IPS-18c (cell line): ENCODE results near the gene ZNF473.
A peak's percentile ranks its signal among the peaks of the same experiment; 100 is the strongest.

Source experiments
- H3K4me3 ChIP-seq: 2 replicates; pipeline ENCODE4 v1.7.0; 2013; ENCODE audit warnings: low read depth, mild to moderate bottlenecking, low read length, moderate library complexity; ENCODE audit not compliant: insufficient read depth
- H3K9me3 ChIP-seq: one replicate; pipeline ENCODE4 v1.6.1; 2013; ENCODE audit warnings: mild to moderate bottlenecking, low read length, moderate library complexity; ENCODE audit not compliant: control insufficient read depth, insufficient read depth

Gene ZNF473

GRCh38 chr19:50000841-50001557 is 24.8 kb upstream of the ZNF473 start:
- Histone ChIP-seq H3K4me3 (no peak overlapping the region), H3K9me3 (no peaks in the 10 kb centered on the region)

GRCh38 chr19:50001775-50002174 is 24.0 kb upstream of the ZNF473 start:
- Histone ChIP-seq H3K9me3 (no peaks in the 10 kb centered on the region), H3K4me3 (no peak overlapping the region)

DNA sequence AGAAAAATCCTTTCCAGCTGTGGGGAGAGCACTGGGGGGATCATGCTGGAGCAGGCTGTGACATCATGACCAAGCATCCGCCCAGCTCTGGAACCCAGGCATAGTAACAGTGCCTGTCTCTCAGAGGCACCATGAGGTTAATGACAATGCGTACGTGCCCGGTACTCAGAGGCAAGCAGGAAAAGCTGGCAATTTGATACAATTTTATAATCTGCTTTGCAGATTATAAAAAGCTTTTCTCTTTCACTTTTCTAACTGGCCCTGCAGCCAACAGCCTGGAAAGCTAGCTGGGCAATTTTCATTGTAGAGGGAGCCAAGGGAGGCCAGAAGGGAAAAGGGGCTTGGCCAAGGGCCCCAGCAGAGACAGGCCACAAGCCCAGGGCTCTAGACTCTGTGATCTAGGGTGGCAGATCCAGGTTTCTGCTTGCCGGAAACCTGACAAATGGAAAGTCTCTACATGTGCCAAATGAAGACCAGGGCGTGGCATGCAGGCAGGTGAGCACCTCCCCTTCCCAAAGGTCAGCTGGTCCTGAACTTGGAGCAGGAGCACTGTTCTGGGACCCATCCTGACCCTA is 23.3 kb upstream of the ZNF473 start:
- Histone ChIP-seq H3K4me3 (no peak overlapping the region), H3K9me3 (no peaks in the 10 kb centered on the region)

DNA sequence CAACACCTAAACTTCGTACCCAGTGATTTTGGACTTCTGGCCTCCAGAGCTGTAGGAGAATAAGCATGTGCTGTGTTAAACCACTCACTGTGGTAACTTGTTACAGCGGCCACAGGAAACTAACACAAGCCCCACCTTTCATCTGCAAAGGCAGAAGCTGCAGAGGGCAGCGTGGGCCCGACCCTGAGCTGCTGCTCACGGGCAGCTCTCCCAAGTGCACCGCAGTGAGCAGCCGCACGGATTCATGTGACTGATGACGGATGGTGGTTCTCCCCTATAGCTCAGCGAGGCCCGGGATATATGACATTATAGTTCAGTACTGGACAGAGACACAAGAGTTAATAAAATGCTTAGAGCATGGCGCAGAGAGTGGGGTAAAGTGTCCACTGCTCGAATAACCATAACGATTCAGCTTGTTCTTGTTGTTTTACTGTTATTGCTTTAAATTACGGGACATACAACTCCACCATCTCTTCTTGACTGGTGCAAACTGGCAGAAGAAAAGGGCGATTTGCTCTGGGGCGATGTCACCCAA is 22.5 kb upstream of the ZNF473 start:
- Histone ChIP-seq H3K4me3 (no peak overlapping the region), H3K9me3 (no peaks in the 10 kb centered on the region)

- Histone ChIP-seq H3K9me3 (no peaks in the 10 kb centered on the region), H3K4me3 (no peak overlapping the region)
Observed at GRCh38 chr19:50003810-50004419, 21.9 kb upstream of the ZNF473 start.

DNA sequence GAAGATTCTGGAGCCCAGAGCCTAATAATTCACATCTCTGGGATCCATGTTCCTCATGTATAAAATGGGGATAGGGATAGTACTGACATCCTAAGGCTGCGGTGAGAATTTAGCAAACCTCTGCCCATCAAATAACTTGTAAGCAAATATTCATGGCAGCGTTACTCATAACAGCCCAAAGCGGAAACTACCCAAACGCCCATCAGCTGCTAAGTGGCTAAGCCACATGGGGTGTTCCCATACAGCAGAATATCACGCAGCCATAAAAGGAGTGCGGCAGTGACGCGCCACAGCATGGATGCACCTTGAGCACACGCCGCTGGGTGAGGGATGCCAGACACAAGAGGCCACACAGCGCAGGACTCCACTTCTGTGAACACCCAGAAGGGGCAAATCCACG is 20.4 kb upstream of the ZNF473 start:
- Histone ChIP-seq H3K9me3 (no peaks in the 10 kb centered on the region), H3K4me3 (no peak overlapping the region)

DNA sequence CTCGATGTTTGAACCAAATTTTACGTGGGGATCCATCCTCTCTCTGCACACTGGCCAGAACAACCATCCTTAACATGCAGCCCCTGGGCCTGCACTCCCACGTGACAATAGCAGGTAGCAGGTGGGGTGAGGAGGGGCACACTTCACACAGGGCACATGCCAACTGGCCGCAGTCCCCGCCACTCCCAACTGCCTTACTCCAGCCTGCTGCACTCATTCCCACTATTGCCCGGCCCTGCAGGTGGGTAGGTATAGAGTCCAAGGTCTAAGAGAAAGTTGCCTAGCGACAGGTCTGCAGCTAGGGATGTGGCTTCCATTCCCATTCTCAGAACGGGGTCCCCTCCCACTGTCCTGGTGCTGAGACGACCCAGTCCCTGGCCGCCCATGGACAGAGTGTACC is 18.6 kb upstream of the ZNF473 start:
- H3K4me3 ChIP-seq = no peak overlapping the region
- no peaks in the 10 kb centered on the region for H3K9me3 ChIP-seq

DNA sequence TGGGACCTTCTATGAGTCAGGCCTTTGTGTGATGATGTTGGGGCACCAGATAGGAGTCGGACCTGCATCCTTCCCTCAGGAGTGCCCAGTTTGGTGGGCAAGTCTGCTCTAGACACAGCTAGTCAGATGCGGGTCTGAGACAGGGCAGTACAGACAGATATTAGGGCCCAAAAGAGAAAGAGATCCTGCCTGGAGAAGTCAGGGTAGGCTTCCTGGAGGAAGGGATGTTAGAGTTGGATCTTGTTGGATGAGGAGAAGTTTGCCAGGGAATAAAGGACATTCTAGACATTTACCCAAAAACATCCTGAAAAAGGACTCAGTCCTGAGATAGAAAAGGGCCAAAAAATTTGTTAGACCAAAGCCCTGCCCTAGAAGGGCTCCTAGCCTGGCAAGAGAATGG is 17.9 kb upstream of the ZNF473 start:
- Histone ChIP-seq H3K4me3 (no peak overlapping the region), H3K9me3 (no peaks in the 10 kb centered on the region)

- no peaks in the 10 kb centered on the region for H3K9me3 ChIP-seq
- no peak overlapping the region for H3K4me3 ChIP-seq
Observed at GRCh38 chr19:50008532-50008931, 17.3 kb upstream of the ZNF473 start.

- no peaks in the 10 kb centered on the region for H3K9me3 ChIP-seq
- no peak overlapping the region for H3K4me3 ChIP-seq
Observed at GRCh38 chr19:50016225-50016807, 9.5 kb upstream of the ZNF473 start.

GRCh38 chr19:50020481-50020880 is 5.3 kb upstream of the ZNF473 start:
- no peaks in the 10 kb centered on the region for H3K9me3 ChIP-seq
- H3K4me3 ChIP-seq = no peak overlapping the region

DNA sequence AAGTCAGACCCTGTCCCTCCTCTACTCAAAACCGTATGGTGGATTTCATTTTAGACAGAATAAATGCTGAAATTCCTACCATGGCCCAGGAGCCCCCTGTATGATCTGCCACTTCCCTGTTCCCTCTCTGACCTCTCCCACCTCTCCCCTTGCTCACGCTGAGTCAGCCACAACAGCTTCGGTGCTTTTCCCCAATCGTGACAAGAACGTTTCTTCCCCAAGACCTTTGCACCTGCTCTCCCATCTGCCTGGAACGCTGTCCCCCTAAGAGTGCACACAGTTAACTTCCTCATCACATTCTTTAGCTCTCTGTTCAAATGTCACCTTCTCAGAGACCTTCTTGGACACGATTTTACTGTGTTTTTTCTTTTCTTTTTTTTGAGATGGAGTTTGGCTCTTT is 3.0 kb upstream of the ZNF473 start:
- Histone ChIP-seq H3K4me3 (no peak overlapping the region), H3K9me3 (no peaks in the 10 kb centered on the region)

GRCh38 chr19:50024719-50025021 is 1.1 kb upstream of the ZNF473 start:
- peak overlapping the region; percentile 68 for H3K4me3 ChIP-seq
- no peaks in the 10 kb centered on the region for H3K9me3 ChIP-seq

DNA sequence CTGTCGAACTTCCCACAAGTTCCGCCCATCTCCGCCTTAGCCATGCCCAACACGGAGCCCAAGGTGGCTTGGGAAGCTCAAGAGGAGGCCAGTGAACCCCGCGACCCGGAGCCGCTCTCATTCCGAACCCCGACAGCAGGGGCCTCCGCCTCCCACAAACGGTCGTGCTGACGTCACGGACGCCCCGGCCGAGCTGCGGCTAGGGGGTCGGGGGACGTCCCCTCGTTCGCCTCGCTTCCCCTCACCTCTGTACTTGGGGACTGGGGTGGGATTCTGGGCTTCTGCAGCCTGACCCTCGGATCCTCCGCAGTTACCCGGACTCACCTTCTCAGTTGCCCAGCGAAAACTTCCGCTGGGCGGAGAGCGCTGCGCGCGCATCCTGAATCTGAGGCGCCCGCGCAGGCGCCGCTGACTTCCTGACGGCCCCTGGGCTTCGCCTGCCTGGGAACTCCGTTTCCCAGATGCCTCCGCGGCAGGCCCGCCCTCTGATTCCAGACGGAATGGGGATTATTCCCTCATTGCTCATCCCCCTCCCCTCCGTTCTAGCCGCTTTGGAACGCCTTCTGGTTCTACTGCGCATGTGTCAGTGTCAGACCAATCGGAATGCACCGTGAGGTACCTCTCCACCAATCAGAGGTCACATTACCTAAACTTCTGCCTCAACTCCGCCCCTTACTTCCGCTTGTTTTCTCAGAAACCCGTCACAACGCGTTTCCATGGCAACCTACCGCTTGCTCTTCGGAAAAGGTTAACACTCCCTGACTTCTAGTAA is 597 bp upstream of the ZNF473 start, which contains the start of gene VRK3:
Gene VRK3, minus strand, starts transcription at position 351 of the 772 bp plus-strand sequence. CDS start 9,210 bp downstream, outside the sequence.
- Histone ChIP-seq H3K4me3 (peak within 1 kb of the TSS; percentile 68), H3K9me3 (no peaks in the 10 kb centered on the region)

DNA sequence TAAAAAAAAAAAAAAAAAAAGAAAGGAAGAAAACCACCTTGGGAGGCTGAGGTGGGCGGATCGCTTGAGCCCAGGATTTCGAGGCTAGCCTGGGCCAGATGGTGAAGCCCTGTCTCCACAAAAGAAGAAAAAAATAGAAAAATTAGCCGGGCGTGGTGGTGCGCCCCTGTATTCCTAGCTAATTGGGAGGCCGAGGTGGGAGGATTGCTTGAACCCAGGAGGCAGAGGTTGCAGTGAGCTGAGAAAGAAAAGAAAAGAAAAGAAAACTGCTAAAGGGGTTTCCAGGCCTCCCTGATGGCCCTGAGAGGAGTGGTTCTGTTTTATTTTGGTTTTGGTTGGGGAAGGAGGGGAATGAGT is 723 bp downstream of the ZNF473 start:
- peak overlapping the region; percentile 43 for H3K4me3 ChIP-seq
- no peaks in the 10 kb centered on the region for H3K9me3 ChIP-seq

- Histone ChIP-seq H3K4me3 (no peak overlapping the region), H3K9me3 (no peaks in the 10 kb centered on the region)
Observed at GRCh38 chr19:50030225-50030624, 4.4 kb downstream of the ZNF473 start.

GRCh38 chr19:50030937-50031336 is 5.1 kb downstream of the ZNF473 start:
- no peak overlapping the region for H3K4me3 ChIP-seq
- no peaks in the 10 kb centered on the region for H3K9me3 ChIP-seq
